ENCODE results near the gene TCF19. TPM values are rescaled to one million over a fixed set of nuclear protein-coding genes. Genes with fewer than 3 reads are reported as not detected.

The TCF19 gene
- 8.5 and 10.8 TPM in 2 replicates for total RNA-seq

DNA sequence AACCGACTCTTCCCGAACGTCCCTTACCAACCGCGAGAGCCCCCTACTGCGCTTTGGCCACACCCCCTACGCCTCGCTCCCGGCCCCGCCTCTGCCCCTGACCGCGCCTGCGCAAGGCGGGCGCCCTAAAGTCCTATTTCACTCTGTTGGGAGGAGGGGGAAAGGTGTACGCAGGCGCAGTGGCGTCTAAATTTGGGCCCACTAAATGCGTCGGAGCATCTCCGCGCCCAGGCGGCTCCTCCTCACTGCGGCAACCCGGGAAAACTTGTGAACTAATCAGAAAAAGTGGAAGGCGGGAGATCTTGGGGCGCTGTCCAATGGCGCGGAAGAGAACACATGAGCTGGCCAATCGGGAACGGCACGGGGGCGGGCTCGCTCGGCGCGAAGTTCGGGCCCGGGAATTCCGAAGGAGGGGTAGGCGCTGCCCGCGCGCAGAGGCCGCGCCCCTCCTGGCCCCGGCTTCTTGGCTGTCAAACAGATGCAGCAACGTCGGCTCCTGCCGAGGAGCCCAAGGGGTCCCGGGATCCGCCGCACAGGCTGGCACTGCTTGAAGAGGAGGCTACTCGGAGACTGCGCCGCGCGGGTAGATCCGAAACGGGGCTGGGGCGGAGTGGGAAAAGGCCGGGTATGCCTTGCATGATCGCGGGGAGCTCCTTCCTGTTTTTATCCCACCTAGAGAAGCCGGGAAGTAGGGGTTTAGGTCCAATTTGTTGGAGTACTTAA is at the start of gene TCF19:
TCF19 (plus strand) TSS at position 450 of the 723 bp plus-strand sequence. CDS start 881 bp downstream, outside the sequence.

DNA sequence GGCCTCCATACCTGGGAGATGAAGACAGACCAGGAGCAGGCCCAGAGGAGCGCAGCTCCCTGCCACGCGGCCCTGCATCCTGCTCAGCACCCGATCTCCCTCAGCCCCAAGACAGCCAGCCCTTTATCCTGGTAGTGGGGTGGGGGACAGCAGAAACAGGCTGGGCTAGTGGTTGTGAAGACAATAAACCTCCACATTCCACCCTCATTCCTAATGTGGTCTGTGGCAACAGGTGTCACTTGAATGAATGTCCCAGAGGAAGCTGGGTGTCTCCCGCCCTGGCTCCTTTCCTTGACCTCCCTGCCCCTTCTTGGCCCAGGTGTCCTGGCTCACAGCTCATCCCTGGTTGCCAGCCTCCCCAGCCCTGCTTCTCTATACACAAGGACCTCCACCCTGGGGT is 45.9 kb upstream of the TCF19 start, which contains the start of gene C6orf15:
C6orf15 (minus strand) TSS at position 98 of the 400 bp plus-strand sequence; CDS start at position 78, 20 bp downstream.

GRCh38 chr6:31114541-31114878 is 43.9 kb upstream of the TCF19 start, which contains the start of gene PSORS1C1:
Gene PSORS1C1 (plus strand): TSS chr6:31114800. CDS start chr6:31129633, 14,833 bp downstream.

DNA sequence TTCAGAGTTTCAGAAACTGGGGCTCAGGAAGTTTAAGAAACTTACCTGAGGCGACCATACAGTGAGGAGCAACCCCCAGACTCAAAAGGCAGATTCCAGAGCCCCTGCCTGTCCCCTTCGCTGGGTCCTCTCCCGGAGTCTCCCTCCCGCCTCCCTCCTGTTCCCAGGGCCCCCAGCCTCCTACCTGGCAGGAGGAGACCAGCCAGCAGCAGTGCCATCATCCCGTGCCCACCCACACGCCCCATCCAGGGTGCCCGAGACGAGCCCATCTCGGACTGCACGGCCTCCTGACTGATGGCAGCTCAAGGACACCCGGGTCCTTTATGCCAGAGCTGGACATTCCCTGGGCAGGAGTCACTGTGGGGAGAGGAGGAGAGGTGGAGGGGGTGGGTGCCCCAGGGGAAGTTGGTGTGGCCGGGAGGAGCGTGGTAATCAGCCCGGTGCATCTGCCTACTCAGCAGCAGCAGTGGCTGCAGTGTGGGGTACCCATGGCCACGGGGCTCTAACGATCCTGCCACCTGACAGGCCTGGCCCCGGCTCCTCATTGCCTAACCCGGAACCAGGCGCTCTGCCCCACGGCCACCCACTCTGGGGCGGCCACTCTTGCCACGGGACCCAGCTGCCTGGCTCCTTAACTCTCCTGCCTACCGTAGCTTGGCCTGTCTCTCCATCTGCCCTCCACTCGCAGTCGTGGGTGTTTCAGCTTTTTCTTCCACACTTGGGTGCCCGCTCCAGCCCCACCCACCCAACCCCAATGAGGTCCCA is 38.1 kb upstream of the TCF19 start, which contains the start of gene CDSN:
CDSN (minus strand) TSS at position 296 of the 765 bp plus-strand sequence; CDS start at position 269, 27 bp downstream.

DNA sequence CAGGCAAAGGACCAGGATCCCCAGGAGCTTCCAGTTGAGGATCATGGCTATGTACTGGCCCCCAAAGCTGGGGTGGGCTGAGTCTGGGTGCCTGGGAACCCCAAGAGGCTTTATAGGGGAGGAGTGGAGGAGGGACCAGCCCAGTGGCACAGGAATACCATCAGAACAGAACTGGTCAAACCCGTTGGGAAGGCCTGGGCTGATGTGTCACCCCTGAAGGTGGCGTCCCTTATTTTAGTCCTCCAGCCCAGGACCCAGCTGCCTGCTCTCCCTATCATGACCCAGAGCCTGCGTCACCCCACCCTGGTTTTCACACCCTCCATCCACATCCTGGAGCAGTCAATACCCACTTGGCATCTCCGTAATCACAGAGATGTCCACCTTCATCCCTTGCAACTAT is 19.4 kb upstream of the TCF19 start, which contains the start of gene PSORS1C2:
PSORS1C2 (minus strand) TSS at position 85 of the 400 bp plus-strand sequence; CDS start at position 45, 40 bp downstream.

GRCh38 chr6:31157513-31158139 is 763 bp upstream of the TCF19 start, which contains the start of gene CCHCR1:
Gene CCHCR1 (minus strand): TSS chr6:31157802. CDS start chr6:31157600, 202 bp downstream.

DNA sequence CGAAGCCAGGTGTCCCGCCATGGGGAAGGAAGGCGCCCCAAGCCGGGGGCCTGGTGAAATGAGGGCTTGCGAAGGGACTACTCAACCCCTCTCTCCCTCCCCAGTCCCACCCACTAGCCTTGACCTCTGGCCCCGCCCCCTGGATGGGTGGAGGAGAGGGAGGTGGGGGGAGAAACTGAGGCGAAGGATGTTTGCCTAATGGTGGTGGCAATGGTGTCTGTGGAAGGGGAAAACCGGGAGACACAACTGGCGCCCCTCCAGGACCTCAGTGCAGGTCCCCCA is 12.2 kb downstream of the TCF19 start, which contains the start of gene POU5F1:
POU5F1 (minus strand) TSS at position 83 of the 282 bp plus-strand sequence; CDS start at position 21, 62 bp downstream.

Small RNA genes lying within 50 kb of the gene (small RNA-seq; reads per million reads assigned to genes)
- not detected for gene POLR2LP1

Other genes with a start within 250 kb of the TCF19 start
- 10.8 and 14.5 TPM in 2 replicates for gene VARS2, start 244.4 kb upstream of the TCF19 start, total RNA-seq
- not detected in 2 replicates for gene SFTA2, start 226.4 kb upstream of the TCF19 start, total RNA-seq
- not detected in 2 replicates for gene MUCL3, start 217.6 kb upstream of the TCF19 start, total RNA-seq
- gene MUC21, start 174.9 kb upstream of the TCF19 start, total RNA-seq = not detected in 2 replicates
- not detected in 2 replicates for gene MUC22, start 148.1 kb upstream of the TCF19 start, total RNA-seq
- not detected in 2 replicates for gene C6orf15, start 46.0 kb upstream of the TCF19 start, total RNA-seq
- gene PSORS1C1, start 43.8 kb upstream of the TCF19 start, total RNA-seq = 3.0 and 3.1 TPM in 2 replicates
- gene CDSN, start 38.1 kb upstream of the TCF19 start, total RNA-seq = not detected in 2 replicates
- gene PSORS1C2, start 19.5 kb upstream of the TCF19 start, total RNA-seq = not detected in 2 replicates
- gene CCHCR1, start 787 bp upstream of the TCF19 start, total RNA-seq = 12.7 and 14.5 TPM in 2 replicates
- 0.65 and 0.97 TPM in 2 replicates for gene POU5F1, start 12.1 kb downstream of the TCF19 start, total RNA-seq
- gene HLA-C, start 113.5 kb downstream of the TCF19 start, total RNA-seq = 46.1 and 310 TPM in 2 replicates
- gene HLA-B, start 198.6 kb downstream of the TCF19 start, total RNA-seq = 229 and 377 TPM in 2 replicates
- gene MICA, start 245.0 kb downstream of the TCF19 start, total RNA-seq = 12.6 and 15.9 TPM in 2 replicates